Measurements from ENCODE around the gene DAZL. TPM values are rescaled to one million over a fixed set of nuclear protein-coding genes. Genes with fewer than 3 reads are reported as not detected.
"Not testable (repeated sequence)": the region's sequence is repeated elsewhere in the genome, so short reads cannot be mapped to it uniquely, and the experiment has no call there.

The DAZL gene, protein sequence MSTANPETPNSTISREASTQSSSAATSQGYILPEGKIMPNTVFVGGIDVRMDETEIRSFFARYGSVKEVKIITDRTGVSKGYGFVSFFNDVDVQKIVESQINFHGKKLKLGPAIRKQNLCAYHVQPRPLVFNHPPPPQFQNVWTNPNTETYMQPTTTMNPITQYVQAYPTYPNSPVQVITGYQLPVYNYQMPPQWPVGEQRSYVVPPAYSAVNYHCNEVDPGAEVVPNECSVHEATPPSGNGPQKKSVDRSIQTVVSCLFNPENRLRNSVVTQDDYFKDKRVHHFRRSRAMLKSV
- not detected for polyA plus RNA-seq (ENCODE audit: insufficient read length in 4 of 4)

DNA sequence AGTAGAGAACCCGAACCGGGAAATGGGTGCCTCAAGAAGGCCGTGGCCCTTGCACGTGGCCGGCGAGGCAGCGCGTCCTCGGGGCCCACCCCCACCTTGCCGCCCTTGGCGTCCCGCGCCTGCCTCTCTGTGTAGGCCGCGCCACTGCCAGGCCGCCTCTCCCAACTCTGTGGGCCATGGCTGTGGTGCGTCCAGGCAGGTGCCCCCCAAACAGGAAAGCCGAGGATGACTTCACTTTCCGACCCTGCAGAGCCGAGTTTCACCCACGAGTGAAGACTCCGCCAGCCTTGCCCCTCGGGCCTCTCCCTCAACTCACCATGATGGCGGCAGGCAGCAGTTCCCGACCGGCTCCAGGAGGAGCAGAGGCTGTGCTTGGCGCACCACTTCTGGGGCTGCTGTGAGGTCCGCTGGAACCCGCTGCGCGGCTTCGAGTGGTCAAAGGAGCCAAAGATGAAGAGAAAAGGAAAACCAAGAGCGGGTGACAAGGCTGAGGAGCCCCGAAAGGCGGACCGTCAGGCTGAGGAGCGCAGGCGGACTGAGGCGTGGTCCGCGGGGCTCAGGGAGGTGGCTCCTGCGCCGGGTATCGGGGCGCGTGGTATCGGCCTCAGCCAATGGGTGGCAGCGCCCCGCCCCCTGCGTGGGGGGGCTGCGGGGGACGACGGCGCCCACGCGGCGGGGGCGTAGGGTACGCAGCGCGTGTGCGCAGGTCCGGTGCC, at the start of gene DAZL:
TSS of gene DAZL (minus strand) at position 537 of the 716 bp plus-strand sequence. CDS start at position 319, 218 bp downstream.
- no peak for DNase-seq (ENCODE audit: low read depth in 4 of 4, low spot score in 2 of 4)

DNA sequence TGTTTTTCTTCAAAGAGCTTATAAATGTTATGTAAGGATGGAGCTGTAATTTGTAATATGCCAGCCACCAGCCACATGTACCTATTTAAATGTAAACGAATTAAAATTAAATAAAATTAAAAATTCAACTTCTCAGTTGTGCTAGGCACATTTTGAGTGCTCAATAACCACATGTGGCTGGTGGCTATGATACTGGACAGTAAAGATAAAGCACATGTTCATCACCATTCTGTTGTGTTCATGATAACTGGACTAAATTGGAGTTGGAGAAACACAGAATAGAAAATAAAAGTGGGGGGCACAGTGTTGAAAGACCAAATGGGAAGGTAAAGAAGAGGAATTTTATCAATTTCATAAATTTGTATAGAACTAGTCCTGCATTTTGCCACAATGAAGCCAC, 49.8 kb upstream of the DAZL start:
- no peak for DNase-seq (ENCODE audit: low read depth in 4 of 4, low spot score in 2 of 4)

DNA sequence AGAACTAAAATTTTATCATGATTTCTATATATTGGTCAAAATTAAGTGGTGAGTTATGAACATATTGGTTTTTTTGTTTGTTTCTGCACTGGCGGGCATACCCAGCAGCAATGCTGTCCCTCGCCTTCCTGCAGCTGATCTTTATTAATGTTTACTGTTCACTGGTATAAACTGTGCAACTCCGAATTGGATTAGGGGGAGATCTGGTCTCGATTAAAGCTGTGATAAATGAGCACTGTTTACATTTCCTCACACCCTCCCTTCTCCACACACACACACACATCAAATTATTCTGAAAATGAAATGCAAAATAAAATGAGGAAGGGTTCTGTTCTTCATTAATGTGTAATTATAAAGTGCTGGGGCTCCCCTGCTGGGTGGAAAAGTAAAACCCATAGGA, 48.5 kb upstream of the DAZL start:
- DNase-seq (ENCODE audit: low read depth in 4 of 4, low spot score in 2 of 4): no peak

DNA sequence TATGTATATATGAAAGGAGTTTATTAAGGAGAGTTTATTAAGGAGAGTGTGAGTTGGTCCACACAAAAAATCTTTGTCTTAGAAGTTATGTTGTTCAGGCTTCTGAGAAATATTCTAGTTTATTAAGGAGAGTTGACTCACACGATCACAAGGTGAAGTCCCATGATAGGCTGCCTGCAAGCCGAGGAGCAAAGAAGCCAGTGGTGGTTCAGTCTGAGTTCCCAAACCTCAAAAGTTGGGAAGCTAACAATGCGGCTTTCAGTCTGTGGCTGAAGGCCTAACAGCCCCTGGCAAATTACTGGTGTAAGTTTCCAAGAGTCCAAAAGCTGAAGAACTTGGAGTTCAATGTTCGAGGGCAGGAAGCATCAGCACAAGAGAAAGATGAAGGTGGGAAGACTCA, 42.4 kb upstream of the DAZL start:
- no peak for DNase-seq (ENCODE audit: low read depth in 4 of 4, low spot score in 2 of 4)

DNA sequence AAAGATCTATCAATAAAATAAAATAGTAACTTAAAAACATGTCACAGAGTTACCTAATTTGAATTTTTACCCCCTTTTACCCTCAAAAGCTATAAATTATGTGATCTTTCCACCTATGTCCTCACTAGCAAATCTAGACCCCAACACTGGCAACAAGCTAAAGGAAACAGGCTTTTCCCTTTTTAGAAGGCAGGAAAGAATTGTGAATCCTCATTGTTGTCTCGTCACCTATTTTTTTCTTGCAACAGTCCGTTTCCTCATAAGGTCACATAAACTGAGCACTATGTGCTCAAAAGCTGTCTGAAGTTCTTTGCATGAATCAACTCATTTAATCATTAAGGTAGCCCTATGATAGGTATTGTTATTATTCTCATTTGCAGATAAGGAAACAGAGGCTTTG, 34.6 kb upstream of the DAZL start:
- DNase-seq (ENCODE audit: low read depth in 4 of 4, low spot score in 2 of 4): no peak

DNA sequence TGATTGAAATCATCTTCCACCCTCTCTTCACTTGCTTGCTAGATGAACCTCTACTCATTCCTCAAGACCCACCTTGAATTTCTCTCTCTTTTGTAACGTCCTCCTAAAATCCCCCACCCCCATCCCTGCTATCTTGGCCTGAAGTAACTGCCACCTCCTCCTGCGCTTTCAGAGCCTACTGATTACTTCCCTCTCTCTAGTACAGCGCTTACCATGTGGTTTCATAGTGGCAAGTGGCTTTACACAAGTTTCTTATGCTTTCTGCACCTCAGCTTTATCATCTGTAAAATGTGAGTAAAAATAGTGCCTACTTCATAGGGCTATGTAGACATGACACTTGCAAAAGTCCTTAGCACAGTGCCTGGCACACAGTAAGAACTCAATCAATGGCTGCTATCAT, 28.7 kb upstream of the DAZL start:
- DNase-seq (ENCODE audit: low read depth in 4 of 4, low spot score in 2 of 4): no peak

DNA sequence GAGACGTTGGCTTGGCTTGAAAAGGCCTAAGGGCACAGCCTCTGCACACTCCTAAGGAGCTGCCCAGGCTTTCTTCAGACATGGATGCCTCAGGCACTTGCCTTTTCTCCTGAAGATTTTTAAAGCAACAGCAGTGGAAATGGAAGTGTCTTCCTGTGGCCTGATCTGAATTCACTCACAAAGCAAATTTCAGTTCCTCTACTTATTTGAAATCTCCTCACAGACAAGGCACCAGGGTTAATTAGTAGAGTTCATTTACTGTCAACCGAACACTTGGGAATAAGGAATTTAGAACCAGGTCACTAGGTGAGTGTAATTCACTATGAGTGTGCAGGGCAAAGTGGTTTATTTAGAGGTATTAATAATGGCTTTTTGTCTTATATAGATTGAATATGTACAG, 27.2 kb upstream of the DAZL start:
- no peak for DNase-seq (ENCODE audit: low read depth in 4 of 4, low spot score in 2 of 4)

DNA sequence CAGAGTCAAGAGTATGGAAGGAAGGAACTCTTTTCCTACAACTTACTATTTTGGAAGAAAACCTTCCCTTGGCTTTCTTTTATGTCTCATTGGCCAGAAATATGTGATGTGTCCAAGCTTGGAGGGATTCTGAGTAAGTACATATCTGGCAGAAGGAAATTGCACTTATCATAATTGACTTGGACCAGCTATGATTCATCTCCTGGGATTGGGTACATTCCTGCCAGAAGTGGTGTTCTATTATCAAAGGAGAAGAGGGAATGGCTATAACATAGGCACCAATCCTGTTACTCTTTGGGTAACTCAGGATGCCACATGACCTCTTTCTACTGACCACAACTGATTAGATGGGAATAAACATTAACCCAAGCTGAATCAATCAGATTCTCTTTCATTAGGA, 13.5 kb upstream of the DAZL start:
- DNase-seq (ENCODE audit: low read depth in 4 of 4, low spot score in 2 of 4): no peak

DNA sequence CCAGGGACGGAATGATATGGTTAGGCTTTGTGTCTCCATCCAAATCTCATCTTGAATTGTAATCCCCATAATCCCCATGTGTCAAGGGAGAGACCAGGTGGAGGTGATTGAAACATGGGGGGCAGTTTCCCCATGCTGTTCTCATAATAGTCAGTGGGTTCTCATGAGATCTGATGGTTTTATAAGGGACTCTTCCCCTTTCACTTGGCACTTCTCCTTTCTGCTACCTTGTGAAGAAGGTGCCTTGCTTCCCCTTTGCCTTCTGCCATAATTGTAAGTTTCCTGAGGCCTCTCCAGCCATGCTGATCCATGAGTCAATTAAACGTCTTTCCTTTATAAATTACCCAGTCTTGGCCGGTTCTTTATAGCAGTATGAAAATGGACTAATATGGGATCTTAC, 11.9 kb upstream of the DAZL start:
- not testable (repeated sequence) for DNase-seq (ENCODE audit: low read depth in 4 of 4, low spot score in 2 of 4)

DNA sequence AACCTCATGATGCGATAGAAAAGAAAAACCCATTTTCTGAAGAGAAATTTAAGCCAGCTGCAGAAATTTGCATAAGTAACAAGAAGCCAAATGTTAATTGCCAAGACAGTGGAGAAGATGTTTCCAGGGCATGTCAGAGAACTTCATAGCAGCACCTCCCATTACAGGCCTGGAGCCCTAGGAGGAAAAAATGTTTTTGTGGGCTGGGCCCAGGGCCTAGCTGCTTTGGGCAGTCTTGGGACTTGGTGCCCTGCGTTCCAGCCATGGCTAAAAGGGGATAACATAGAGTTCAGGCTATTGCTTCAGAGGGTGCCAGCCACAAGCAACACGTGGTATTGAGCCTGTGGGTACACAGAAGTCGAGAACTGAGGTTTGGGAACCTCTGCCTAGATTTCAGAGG, 10.9 kb upstream of the DAZL start:
- no peak for DNase-seq (ENCODE audit: low read depth in 4 of 4, low spot score in 2 of 4)

DNA sequence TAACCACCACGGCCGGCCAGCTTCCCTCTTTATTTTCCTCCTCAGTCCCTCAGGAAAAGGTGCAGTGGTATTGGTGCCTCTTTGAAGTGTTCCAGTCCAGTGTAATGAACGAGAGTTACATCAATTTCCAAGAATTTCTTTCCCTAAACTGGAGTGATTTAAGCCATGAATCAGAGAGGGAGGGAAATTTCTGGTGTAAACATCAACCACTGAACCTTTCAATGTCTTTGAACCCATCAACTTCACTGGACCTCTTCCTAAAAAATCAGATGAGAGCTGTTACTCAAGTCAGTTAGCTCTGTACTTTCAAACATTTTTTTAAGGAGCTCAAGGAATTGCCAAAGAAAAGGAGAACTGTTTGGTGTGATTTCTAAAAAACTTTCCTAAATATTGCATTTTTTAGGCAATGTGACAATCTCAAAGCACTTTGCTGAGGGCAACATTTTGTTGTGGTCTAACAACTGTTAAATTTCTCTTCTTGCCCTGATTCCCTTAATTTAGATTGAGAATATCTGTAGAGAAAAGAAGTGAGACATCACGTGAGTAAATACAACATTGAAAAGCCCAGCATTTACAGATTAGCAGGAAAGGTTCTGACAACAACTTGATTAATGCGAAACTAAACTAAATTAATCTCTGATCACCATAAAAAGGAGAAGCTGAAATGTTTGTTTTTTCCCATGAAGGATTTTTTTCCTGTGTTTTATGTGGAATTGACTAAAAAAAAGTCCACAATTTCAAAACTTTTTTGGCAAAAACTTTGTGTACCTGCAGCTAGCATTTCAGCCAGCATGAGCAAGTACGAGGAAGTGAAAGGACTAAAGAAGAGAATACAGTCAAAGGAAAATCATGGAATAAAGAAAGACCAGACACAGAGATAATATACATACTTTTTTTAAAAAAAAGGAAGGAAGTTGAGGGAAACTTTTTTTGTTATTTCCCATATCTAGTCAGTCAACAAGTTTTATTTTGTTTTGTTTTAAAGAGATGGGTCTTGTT, 9.1 kb upstream of the DAZL start:
- DNase-seq (ENCODE audit: low read depth in 4 of 4, low spot score in 2 of 4): no peak

DNA sequence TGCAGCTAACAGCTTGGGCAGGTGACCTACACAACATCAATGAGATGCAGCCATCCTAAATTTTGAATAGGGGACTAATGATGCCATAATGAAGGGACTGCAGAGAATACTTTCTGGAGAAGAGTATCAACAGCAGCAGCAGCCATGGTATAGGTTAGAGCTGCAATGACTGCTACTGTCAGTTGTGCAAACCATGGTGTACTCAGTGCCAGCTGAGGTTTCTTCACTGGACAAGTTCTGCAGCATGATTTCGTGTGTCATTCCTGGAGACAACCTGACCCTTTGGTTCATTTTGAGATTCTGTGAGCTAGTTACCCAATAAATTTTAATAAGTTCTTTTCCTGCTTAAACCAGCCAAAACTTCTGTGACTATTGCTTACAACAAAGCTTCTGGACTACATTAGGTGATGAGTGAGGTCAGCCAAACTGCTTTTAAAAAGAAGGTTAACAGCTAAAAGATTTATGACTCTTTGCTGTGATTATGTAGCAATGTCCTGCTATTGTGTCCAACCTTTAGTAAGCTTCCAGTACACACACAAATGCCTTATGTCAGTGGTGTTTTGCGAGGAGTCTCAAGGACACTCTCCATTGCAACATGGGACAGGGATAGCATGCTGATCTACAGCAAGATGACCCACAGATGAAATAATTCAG, 4.8 kb upstream of the DAZL start:
- no peak for DNase-seq (ENCODE audit: low read depth in 4 of 4, low spot score in 2 of 4)

DNA sequence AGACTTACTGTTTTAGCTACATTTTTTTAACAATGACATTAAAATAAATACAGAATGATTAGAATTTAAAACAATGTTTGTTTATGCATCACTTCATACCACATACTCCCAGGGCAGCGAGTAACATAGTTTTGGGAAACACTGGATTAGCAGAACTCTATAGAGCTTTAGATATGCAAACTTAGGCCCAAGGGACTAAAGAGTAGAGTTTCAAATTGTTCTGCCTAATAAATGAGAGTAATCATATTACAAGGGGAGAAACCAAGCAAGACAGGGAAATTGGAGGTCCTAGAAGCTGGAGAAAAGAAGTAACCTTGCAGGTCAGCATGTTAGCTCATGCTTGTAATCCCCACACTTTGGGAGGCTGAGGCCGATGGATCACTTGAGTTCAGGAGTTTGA, 3.6 kb upstream of the DAZL start:
- DNase-seq (ENCODE audit: low read depth in 4 of 4, low spot score in 2 of 4): no peak

DNA sequence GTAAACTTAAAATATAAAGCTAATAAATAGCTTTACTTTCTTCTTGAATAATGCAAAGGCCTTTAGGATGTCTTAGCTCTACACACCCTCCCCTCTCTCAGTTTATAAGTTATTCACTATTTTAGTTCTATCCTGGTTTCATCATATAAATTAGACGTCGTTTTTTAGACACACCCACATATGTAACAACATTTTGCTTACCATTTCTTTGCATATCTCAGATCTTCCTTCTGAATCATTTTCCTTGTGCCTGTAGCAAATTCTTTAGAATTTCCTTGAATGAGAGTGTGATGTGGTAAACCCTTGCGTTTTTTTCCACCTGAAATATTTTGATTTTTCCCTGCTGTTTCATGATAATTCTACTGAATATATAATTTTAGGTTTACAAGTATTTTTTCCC, 2.5 kb upstream of the DAZL start:
- no peak for DNase-seq (ENCODE audit: low read depth in 4 of 4, low spot score in 2 of 4)

DNA sequence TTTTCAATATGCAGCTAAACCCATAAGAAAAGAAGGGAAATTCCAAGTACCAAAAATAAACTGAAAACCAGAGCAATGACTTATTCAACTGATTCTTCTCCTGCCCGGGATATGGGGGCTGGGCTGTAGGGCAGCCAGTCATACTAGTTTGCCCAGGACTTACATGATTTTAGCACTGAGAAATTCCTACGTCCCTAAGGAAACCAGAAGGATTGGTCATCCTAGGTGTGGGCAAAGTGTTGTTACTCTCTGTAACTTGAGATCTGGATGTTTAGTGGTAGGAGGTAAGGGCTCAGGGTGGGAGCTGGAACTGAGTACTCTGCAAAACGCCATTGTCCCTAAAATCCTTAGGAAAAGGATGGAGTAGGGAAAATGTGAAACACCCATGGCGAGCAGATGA, 1.2 kb upstream of the DAZL start:
- DNase-seq (ENCODE audit: low read depth in 4 of 4, low spot score in 2 of 4): no peak

DNA sequence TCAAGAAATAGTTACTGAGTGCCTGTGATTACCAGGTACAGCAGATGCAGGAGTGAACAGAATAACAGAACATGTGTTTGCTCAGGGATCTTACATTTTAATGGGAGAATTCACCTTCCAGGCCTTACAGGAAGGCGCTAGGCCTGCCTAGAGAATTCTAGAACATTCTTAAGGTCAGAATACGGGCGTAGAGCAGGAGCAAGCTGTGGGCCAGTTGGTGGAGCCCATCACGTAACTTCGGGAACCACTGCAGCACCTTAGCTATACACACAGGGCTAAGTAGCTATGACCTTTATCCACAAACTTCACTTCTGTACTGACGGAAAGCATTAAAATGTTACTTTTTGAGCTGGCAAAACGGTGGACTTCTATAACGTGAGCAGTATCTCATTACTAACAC, 743 bp upstream of the DAZL start:
- no peak for DNase-seq (ENCODE audit: low read depth in 4 of 4, low spot score in 2 of 4)

DNA sequence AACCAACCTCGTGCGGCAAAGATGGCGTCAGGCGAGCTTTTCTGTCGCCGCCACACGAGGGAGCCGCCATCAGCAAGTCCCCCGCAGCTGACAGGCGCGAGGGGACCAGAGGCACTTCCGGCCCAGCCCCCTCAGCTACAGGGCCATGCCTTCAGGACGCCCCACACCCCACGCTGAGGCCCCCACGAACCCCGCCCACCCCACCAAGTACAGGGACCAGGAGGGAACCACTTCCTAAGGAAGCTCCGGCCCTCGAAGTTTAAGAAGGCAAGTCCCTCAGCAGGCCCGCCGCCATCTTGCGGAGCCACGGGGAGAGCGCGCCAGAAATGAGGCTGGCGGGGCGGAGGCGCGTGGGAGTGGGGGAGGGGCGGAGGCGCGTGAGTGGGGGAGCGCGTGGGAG, 790 bp downstream of the DAZL start:
- no peak for DNase-seq (ENCODE audit: low read depth in 4 of 4, low spot score in 2 of 4)

DNA sequence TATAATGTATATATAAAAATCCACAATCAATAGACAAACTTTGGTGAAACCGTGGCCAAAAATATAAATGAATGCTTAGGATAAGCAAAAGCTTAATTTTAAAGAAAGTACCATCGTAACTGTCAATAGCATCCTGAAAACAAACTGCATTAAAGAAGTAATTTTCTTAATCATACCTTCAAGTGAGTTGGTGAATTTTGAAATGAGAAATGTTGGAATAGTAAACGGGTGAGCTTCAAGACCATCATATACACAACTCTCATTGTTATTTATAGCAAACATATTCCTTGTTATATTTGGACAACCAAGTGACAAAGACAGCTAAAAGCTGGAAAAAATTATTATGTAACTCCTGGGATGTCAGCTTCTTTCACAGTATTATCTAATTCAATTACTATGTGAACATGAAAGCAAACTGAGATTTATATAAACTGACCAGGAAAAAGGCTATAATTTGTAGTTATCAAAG, 3.7 kb downstream of the DAZL start:
- no peak for DNase-seq (ENCODE audit: low read depth in 4 of 4, low spot score in 2 of 4)

DNA sequence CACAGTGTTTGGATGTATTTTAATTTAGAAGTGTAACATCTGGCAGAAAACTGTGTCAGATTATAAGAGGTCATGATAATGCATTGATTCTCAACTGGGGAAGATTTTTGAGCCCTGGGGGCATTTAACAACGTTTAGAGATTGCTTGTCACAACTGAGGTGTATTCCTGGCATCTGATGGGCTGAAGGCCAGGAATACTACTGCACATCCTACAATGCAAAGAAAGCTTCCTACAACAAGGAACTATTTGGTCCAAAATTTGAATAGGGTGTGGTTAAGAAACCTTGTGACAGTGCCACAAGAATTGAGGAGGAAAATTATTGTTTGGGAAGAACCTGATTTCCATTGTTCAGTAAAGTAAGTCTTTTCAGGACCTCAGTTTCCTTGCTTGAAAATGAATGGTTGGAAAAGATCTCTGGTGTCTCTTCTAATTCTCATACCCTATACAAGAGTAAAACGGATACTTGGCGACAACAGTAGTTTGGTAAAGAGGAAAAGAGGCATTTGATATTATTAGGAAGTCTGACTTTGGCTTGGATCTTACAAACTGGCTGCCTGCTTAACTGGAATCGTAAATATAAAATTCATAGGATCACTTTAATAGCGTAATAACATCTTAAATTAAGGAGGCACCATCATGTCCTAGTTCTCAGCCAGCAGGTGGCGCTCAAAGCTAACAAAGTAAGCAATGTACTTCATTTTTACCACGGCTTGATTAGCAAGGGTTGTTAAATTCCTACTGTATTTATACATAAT, 4.3 kb downstream of the DAZL start:
- peak; percentile 19 to 60 (median 41) for DNase-seq (ENCODE audit: low read depth in 4 of 4, low spot score in 2 of 4)

DNA sequence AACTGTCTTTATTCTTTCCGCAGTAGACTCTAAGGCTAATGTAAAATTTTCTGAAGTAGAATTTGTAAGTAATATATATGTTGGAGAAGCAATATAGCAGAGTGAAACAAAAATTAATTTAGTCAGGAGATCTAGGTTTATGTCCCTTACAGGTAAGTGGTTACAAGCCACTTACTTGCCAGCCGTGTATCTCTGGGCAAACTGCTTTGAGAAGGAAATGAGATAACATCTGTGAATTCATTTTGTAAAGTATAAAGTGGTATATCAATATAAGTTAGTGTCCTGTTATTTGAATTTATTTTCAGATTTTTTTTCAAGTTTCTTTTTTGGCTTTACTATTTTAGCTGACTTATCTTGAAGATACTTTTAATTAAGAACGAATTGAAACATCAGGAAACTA, 5.5 kb downstream of the DAZL start:
- no peak for DNase-seq (ENCODE audit: low read depth in 4 of 4, low spot score in 2 of 4)
